AG09309 (cell line): ENCODE results near the gene SNRNP48.

ENCODE experiments used
- DNase-seq: peaks from one replicate; pipeline ENCODE4 v3.0.0-alpha.2; 2010; ENCODE audit warnings: low read depth
- H3K4me3 ChIP-seq: 2 replicates; pipeline ENCODE4 v1.5.1; 2011; ENCODE audit warnings: mild to moderate bottlenecking, low read depth, low read length, moderate library complexity; ENCODE audit not compliant: control insufficient read depth
- CTCF ChIP-seq: IDR thresholded peaks from 2 replicates; pipeline ENCODE4 v1.5.1; 2011; ENCODE audit warnings: mild to moderate bottlenecking, low read depth, low read length, inconsistent platforms; ENCODE audit not compliant: insufficient read depth, control insufficient read depth; ENCODE audit errors: missing control alignments

The SNRNP48 gene

GRCh38 chr6:7628909-7629308, 38.9 kb downstream of the SNRNP48 start:
- TF ChIP-seq CTCF = no peak
- no peak for DNase-seq
- H3K4me3 ChIP-seq = no peak overlapping the region

GRCh38 chr6:7629321-7629720, 39.3 kb downstream of the SNRNP48 start:
- no peak for TF ChIP-seq CTCF
- no peak for DNase-seq
- H3K4me3 ChIP-seq = no peak overlapping the region

DNA sequence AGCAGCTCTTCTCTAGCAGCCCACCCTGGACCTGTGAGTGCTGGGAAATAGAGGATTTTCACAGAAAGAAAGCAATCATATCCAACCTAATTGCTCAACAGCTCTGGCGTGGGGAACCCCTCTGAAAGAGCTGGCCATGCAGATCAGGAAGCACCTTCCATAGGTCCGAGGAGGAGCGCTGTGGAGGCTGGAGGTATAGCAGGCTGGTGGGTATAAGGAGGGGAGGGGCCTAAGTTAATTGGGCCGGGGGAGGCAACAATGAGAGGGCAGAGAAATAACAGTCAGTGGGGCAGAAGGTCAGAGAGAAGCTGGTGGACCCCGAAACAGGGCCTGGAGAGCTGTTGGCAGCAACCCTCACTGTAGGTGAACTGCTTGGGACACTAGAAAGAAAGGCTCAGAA, 40.8 kb downstream of the SNRNP48 start:
- DNase-seq = no peak
- no peak for TF ChIP-seq CTCF
- H3K4me3 ChIP-seq = no peak overlapping the region

- TF ChIP-seq CTCF = no peak
- no peak overlapping the region for H3K4me3 ChIP-seq
- DNase-seq = no peak
Observed at GRCh38 chr6:7631466-7631865, 41.5 kb downstream of the SNRNP48 start.

DNA sequence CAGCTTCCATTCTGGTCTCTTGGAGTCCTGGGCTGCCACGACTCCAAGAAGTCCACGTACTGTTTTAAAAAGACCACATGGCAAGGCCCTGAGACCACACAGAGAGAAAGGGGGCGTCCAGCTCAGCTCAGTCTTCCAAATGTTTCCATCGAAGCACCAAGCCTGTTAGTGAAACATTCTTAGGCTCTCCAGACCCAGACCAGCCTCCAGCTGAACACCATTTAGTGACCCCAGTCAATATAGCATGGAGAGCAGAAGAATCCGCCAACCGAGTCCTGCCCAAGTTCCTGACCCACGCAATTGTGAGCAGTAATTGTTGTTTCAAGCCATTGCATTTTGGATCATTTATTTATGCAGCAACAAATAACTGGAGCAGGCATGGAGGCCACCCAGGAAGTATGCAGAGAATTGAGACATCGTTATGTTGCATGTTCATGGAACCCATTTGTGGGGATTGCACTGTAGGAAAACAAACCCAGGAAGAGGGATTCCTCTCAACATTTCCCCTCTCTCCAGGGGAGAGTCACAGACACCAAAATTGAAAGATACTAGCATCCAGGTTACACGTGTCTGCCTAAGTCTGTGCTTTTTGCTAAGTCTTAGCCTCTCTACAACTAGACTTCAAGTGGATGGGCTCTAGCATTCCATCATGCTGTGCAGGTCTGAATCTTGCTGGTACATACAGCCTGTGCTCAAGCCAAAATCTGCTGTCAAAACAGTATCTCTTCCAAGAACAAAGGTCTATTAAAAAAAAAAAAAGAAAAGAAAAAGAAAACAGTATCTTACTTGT, 42.7 kb downstream of the SNRNP48 start:
- no peak overlapping the region for H3K4me3 ChIP-seq
- TF ChIP-seq CTCF = no peak
- no peak for DNase-seq

DNA sequence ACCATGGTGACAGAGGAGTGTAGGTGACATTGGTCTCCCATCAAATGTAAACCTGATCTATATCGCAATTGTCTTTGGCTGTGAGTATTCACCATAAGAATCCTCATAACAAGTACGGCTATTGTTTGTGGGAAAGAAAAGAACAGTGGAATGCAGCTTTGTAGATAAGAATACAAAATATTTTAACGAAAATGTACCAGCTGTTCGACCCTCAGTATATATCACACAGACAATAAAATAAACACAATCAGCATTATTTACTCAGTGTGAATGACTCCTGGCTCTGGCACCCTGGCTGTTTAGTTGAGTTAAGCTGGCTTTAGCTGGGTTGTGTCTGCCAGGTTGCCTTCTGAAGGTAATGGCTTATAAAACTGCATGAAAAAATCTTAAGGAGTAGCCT, 43.4 kb downstream of the SNRNP48 start:
- TF ChIP-seq CTCF = no peak
- DNase-seq = no peak

GRCh38 chr6:7636151-7636550, 46.2 kb downstream of the SNRNP48 start:
- DNase-seq = no peak
- no peak for TF ChIP-seq CTCF
- no peak overlapping the region for H3K4me3 ChIP-seq

More for the DNA sequence above, 43.4 kb downstream of the SNRNP48 start:
- no peak overlapping the region for H3K4me3 ChIP-seq
